Peyer's patch (tissue), 4 donors: ENCODE results near the gene CDC73. TPM values are rescaled to one million over a fixed set of nuclear protein-coding genes. Genes with fewer than 3 reads are reported as not detected.

Experiments used
- DNase-seq, 3 donors: peaks; one replicate each; pipeline ENCODE4 v3.0.0-alpha.2; 2017 to 2019
- H3K27ac ChIP-seq, 4 donors: fragments of 200-600 bp; sonication (generic); one replicate each; pipeline ENCODE4 v1.5.1; 2016 to 2019
- H3K27me3 ChIP-seq, 2 donors: fragments of 200-600 bp; sonication (generic); one replicate each; pipeline ENCODE4 v1.5.1; 2019
- H3K36me3 ChIP-seq, 3 donors: fragments of 200-600 bp; sonication (generic); one replicate each; pipeline ENCODE4 v1.5.1; 2016 to 2019
- H3K4me1 ChIP-seq, 4 donors: fragments of 200-600 bp; sonication (generic); one replicate each; pipeline ENCODE4 v1.5.1; 2016 to 2019
- H3K4me3 ChIP-seq, 4 donors: fragments of 200-600 bp; sonication (generic); 1 replicate in 3 of 4; 2 replicates in 1 of 4; pipeline ENCODE4 v1.5.1; 2016 to 2019; ENCODE audit warnings: mild to moderate bottlenecking in 1 of 4
- H3K9me3 ChIP-seq, 4 donors: fragments of 200-600 bp; sonication (generic); one replicate each; pipeline ENCODE4 v1.5.1; 2016 to 2019; ENCODE audit warnings: mild to moderate bottlenecking in 1 of 4
- POLR2A ChIP-seq, 2 donors: fragments of 450-650 bp; IDR thresholded peaks; one replicate each; pipeline ENCODE4 v1.5.1; 2017; ENCODE audit warnings: antibody characterized with exemption in 2 of 2, mild to moderate bottlenecking in 2 of 2, moderate library complexity in 2 of 2
- total RNA-seq, 4 donors: library from RNA; depleted of rRNA; stranded (reverse); fragments of >200 nt; gene quantifications; one replicate each; pipeline ENCODE4 v1.1.0, GENCODE V29; 2016
- TF ChIP-seq, protein P1 (sequence below), 6 experiments: fragments of 450-650 bp in 4 of 6; fragments of 200-600 bp in 2 of 6; sonication (generic) in 1 of 6; IDR thresholded peaks; one replicate each; pipeline ENCODE4 v1.5.1; 2017 to 2019; ENCODE audit warnings: antibody characterized with exemption in 6 of 6, mild to moderate bottlenecking in 3 of 6, moderate library complexity in 1 of 6

Gene CDC73
- total RNA-seq: 100 to 1,000 TPM in 1 of 4 donors, 10 to 100 TPM in 3; 28.6 to 191 (median 43.1) TPM

- peak within 1 kb of the TSS; percentile 54 to 85 (median 78) for H3K4me3 ChIP-seq
- DNase-seq: peak; percentile 94 to 100 (median 99)
- H3K27ac ChIP-seq: peak within 1 kb of the TSS; percentile 83 to 97 (median 96)
- peak; percentile 81 to 94 for TF ChIP-seq POLR2A (IDR thresholded peaks at IDR 0.05)
- TF ChIP-seq, protein P1, sequence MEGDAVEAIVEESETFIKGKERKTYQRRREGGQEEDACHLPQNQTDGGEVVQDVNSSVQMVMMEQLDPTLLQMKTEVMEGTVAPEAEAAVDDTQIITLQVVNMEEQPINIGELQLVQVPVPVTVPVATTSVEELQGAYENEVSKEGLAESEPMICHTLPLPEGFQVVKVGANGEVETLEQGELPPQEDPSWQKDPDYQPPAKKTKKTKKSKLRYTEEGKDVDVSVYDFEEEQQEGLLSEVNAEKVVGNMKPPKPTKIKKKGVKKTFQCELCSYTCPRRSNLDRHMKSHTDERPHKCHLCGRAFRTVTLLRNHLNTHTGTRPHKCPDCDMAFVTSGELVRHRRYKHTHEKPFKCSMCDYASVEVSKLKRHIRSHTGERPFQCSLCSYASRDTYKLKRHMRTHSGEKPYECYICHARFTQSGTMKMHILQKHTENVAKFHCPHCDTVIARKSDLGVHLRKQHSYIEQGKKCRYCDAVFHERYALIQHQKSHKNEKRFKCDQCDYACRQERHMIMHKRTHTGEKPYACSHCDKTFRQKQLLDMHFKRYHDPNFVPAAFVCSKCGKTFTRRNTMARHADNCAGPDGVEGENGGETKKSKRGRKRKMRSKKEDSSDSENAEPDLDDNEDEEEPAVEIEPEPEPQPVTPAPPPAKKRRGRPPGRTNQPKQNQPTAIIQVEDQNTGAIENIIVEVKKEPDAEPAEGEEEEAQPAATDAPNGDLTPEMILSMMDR (IDR thresholded peaks at IDR 0.05): peak; percentile 91 to 100 (median 98)
- peaks cover 0 to 17% (median 0%) of the 10 kb centered on the region in 3 donors for H3K36me3 ChIP-seq
- H3K4me1 ChIP-seq: peaks cover 0 to 22% (median 4%) of the 10 kb centered on the region in 4 donors
- no peaks in the 10 kb centered on the region for H3K27me3 ChIP-seq
- no peaks in the 10 kb centered on the region for H3K9me3 ChIP-seq
Measured at GRCh38 chr1:193121616-193122593, at the start of gene CDC73. Gene CDC73 (plus strand): TSS chr1:193122031. CDS start chr1:193122201, 170 bp downstream.

DNA sequence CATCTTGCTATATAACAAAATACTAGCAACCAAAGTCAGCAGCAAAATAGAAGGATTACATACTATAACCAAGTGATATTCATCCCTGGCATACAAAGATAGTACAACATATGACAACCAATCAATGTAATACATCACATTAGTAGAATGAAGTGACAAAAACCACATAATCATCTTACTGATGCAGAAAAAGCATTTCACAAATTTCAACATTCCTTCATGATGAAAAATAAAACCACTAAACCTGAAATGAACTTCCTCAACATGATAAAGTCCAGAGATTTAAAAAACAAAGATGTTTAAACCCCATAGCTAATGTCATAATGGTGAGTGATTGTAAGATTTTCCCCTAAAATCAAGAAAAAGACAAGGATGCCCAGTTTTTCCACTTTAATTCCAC is 43.8 kb upstream of the CDC73 start:
- peaks cover 0 to 59% (median 0%) of the 10 kb centered on the region in 3 donors for H3K36me3 ChIP-seq
- no peak for TF ChIP-seq POLR2A (IDR thresholded peaks at IDR 0.05)
- TF ChIP-seq, protein P1 (IDR thresholded peaks at IDR 0.05): no peak
- no peak overlapping the region for H3K27ac ChIP-seq
- H3K4me3 ChIP-seq: no peak overlapping the region
- no peak for DNase-seq
- H3K9me3 ChIP-seq: no peaks in the 10 kb centered on the region
- H3K27me3 ChIP-seq: no peaks in the 10 kb centered on the region
- no peaks in the 10 kb centered on the region for H3K4me1 ChIP-seq

DNA sequence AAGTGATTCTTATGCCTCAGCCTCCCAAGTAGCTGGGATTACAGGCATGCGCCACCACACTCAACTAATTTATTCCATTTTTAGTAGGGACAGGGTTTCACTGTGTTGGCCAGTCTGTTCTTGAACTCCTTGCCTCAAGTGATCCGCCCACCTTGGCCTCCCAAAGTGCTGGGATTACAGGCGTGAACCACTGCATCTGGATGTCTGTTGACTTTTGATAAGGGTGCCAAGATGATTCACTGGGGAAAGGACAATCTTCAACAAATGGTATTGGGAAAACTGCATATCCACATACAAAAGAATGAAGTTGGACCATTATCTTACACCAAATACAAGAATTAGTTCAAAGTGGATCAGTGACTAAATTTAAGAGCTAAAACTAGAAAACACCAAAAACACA is 42.6 kb upstream of the CDC73 start:
- H3K36me3 ChIP-seq: peaks cover 0 to 71% (median 0%) of the 10 kb centered on the region in 3 donors
- no peak for DNase-seq
- no peaks in the 10 kb centered on the region for H3K4me1 ChIP-seq
- no peak for TF ChIP-seq POLR2A (IDR thresholded peaks at IDR 0.05)
- TF ChIP-seq, protein P1 (IDR thresholded peaks at IDR 0.05): no peak
- no peak overlapping the region for H3K4me3 ChIP-seq
- H3K27me3 ChIP-seq: no peaks in the 10 kb centered on the region
- H3K9me3 ChIP-seq: no peaks in the 10 kb centered on the region
- no peak overlapping the region for H3K27ac ChIP-seq

GRCh38 chr1:193083365-193084088 is 38.3 kb upstream of the CDC73 start:
- no peak for DNase-seq
- TF ChIP-seq, protein P1 (IDR thresholded peaks at IDR 0.05): no peak
- no peak for TF ChIP-seq POLR2A (IDR thresholded peaks at IDR 0.05)
- Histone ChIP-seq H3K27me3 (no peaks in the 10 kb centered on the region), H3K9me3 (no peaks in the 10 kb centered on the region), H3K36me3 (peaks cover 0 to 66% (median 0%) of the 10 kb centered on the region in 3 donors), H3K4me1 (no peaks in the 10 kb centered on the region), H3K27ac (no peak overlapping the region), H3K4me3 (no peak overlapping the region)

GRCh38 chr1:193085263-193085662 is 36.6 kb upstream of the CDC73 start:
- no peak overlapping the region for H3K4me3 ChIP-seq
- H3K9me3 ChIP-seq: no peaks in the 10 kb centered on the region
- H3K4me1 ChIP-seq: no peaks in the 10 kb centered on the region
- DNase-seq: no peak
- no peaks in the 10 kb centered on the region for H3K27me3 ChIP-seq
- H3K36me3 ChIP-seq: peaks cover 0 to 58% (median 0%) of the 10 kb centered on the region in 3 donors
- H3K27ac ChIP-seq: no peak overlapping the region
- TF ChIP-seq, protein P1 (IDR thresholded peaks at IDR 0.05): no peak
- TF ChIP-seq POLR2A (IDR thresholded peaks at IDR 0.05): no peak
